Mesodermal cell (in vitro differentiated cells): ENCODE results near the gene LRFN5.

ENCODE experiments used
- H3K27ac ChIP-seq: 2 replicates; pipeline ENCODE4 v1.7.0; 2013; ENCODE audit warnings: mild to moderate bottlenecking, low read depth, low read length, moderate library complexity; ENCODE audit not compliant: severe bottlenecking
- H3K36me3 ChIP-seq: 2 replicates; pipeline ENCODE4 v1.7.1; 2013; ENCODE audit warnings: mild to moderate bottlenecking, low read length, moderate library complexity; ENCODE audit not compliant: control insufficient read depth, insufficient read depth
- H3K4me1 ChIP-seq: one replicate; pipeline ENCODE4 v1.7.1; 2013; ENCODE audit warnings: mild to moderate bottlenecking, low read length; ENCODE audit not compliant: insufficient read depth, control insufficient read depth, poor library complexity, severe bottlenecking
- H3K4me3 ChIP-seq: 2 replicates; pipeline ENCODE4 v1.7.0; 2013; ENCODE audit warnings: low read length, control low read depth, mild to moderate bottlenecking; ENCODE audit not compliant: insufficient read depth, poor library complexity, severe bottlenecking; ENCODE audit errors: extremely low read depth
- H3K9me3 ChIP-seq: 2 replicates; pipeline ENCODE4 v1.7.1; 2013; ENCODE audit warnings: mild to moderate bottlenecking, low read length, moderate library complexity; ENCODE audit not compliant: control insufficient read depth
- WGBS, 2 experiments: methylation state at CpG; one replicate each; pipeline ENCODE4 v1.1.5; 2013; ENCODE audit warnings: missing lambda C conversion rate in 2 of 2; ENCODE audit not compliant: insufficient coverage in 2 of 2; 5-methylcytosine and 5-hydroxymethylcytosine counted together

The LRFN5 gene

GRCh38 chr14:41606282-41606531, 469 bp upstream of the LRFN5 start:
- Histone ChIP-seq H3K36me3 (no peaks in the 10 kb centered on the region), H3K27ac (peak overlapping the region; percentile 74), H3K4me3 (peak overlapping the region; percentile 68), H3K4me1 (peaks cover 4% of the 10 kb centered on the region), H3K9me3 (no peaks in the 10 kb centered on the region)
- 0% methylated on average over 2 to 6 of the region's 7 CpGs for WGBS, 2 experiments

GRCh38 chr14:41607304-41607775, 664 bp downstream of the LRFN5 start:
- peaks cover 4% of the 10 kb centered on the region for H3K4me1 ChIP-seq
- no peaks in the 10 kb centered on the region for H3K36me3 ChIP-seq
- peak overlapping the region; percentile 68 for H3K4me3 ChIP-seq
- H3K9me3 ChIP-seq = no peaks in the 10 kb centered on the region
- WGBS, 2 experiments = 0% methylated on average over 14 to 21 of the region's 21 CpGs
- H3K27ac ChIP-seq = no peak overlapping the region

DNA sequence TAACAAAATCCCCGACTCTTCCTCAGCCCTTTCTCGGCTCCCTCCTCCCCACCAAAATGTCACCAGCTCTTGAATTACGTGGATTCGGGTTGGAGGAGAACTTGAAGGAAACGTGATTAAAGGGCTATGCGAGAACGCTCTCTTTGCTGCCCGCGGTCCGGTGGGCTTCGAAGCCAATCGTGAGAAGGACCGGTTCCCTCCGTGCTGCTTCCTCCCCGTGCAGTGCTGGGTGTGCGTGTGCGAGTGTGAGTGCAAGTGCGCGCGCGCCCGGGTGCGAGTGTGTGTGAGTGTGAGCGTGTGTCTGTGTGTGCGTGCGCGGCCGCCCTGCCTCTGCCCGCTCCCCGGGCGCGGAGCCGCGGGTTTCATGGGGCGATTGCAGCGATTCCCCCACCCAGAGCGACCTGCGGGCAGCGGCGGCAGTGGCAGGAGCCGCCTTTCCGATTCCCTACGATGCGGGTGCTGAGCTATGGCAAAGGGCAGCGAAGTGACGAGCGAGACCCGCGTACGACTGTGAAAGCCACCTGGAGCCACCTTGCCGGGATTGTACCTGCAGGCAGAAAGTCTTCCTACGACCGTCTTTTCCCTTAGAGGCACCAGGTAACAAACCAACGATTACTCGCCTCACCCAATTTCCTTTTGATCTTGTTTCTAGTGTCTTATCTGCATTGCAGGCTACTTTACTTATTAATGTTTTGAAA, 1.4 kb downstream of the LRFN5 start:
- Histone ChIP-seq H3K36me3 (no peaks in the 10 kb centered on the region), H3K9me3 (no peaks in the 10 kb centered on the region), H3K27ac (no peak overlapping the region), H3K4me1 (peaks cover 4% of the 10 kb centered on the region), H3K4me3 (peak overlapping the region; percentile 68)
- WGBS, 2 experiments = 0 to 1% methylated on average over 34 to 40 of the region's 55 CpGs

- peaks cover 4% of the 10 kb centered on the region for H3K4me1 ChIP-seq
- WGBS, 2 experiments = 0% methylated on average over 1 to 2 of the region's 15 CpGs
- H3K9me3 ChIP-seq = no peaks in the 10 kb centered on the region
- H3K27ac ChIP-seq = no peak overlapping the region
- no peaks in the 10 kb centered on the region for H3K36me3 ChIP-seq
- peak overlapping the region; percentile 68 for H3K4me3 ChIP-seq
Observed at GRCh38 chr14:41608681-41609390, 2.2 kb downstream of the LRFN5 start.

GRCh38 chr14:41609704-41610183, 3.1 kb downstream of the LRFN5 start:
- peak overlapping the region; percentile 68 for H3K4me3 ChIP-seq
- H3K9me3 ChIP-seq = no peaks in the 10 kb centered on the region
- no peak overlapping the region for H3K27ac ChIP-seq
- H3K4me1 ChIP-seq = peaks cover 4% of the 10 kb centered on the region
- H3K36me3 ChIP-seq = no peaks in the 10 kb centered on the region
- WGBS, 2 experiments = 0 to 1% methylated on average over 17 to 21 of the region's 24 CpGs

DNA sequence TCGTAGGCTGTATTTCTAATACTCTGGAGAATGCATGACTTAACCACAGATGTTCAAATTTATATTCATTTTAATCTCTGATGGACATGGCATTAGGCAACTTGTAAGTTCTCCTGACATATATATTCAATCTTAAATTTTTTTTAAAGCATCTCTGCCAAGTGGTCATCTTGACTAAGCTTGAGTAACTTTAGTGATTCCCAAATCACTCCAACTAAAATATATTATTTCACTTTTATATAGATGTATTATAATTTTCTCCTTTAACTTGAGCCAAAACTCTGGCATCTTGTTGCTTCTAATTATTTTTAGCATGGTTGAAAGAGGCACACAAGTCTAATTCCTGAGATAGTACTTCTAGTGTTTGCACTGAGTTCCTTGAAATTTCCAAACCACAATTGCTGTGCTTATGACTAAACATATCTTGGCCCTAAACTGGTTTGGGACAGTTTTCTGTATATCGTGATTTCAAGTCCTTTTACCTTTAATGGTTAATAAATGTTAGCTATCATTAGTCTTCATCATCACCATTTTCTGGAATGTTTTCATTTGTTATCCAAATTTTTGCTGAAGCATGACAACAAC, 8.4 kb downstream of the LRFN5 start:
- no peak overlapping the region for H3K27ac ChIP-seq
- WGBS, 2 experiments = 100% methylated on average over 1 of the region's 2 CpGs; no CpG with 5 or more reads in 1 of the 2 experiments
- no peak overlapping the region for H3K4me3 ChIP-seq
- no peaks in the 10 kb centered on the region for H3K36me3 ChIP-seq
- no peaks in the 10 kb centered on the region for H3K9me3 ChIP-seq
- no peaks in the 10 kb centered on the region for H3K4me1 ChIP-seq

DNA sequence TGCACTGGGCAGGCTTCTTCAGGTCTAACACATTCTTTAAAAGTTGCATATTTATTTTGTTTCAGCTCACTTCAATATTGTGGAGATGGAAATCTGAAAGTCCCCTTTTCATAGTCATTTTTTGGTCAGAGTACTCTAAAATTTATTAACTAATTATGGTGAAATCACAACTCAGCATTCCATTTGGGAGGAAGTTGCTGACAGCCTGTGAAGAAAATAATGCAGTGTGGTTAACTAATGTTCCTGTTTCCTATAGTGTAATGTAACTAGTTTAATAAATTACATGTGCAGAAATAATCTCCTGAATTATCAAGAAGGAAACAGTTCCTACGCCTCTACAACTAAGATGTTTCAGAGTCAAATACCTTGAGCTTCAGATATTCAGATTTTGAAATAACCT, 17.1 kb downstream of the LRFN5 start:
- H3K9me3 ChIP-seq = no peaks in the 10 kb centered on the region
- H3K36me3 ChIP-seq = no peaks in the 10 kb centered on the region
- WGBS, 2 experiments = no CpG with 5 or more reads among the region's 1 CpG
- no peak overlapping the region for H3K4me3 ChIP-seq
- H3K4me1 ChIP-seq = no peaks in the 10 kb centered on the region
- H3K27ac ChIP-seq = no peak overlapping the region

DNA sequence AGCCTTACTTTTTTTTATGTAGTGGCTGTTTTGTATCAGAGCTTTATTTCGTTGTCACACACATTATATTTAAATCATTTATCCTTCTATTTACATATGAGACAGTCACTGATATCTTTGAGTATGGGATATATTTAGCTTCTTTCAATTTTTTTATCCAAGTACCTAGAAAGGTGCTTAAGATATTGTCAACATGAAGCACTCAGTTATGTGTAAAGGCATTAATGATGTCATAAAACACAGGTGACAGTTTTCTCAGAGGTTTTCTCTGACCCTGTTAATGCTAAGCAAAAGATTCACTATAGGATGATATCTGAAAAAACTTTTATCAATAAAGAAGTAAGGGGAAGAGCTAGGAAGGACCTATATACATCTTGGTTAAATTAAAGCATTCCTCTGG, 23.2 kb downstream of the LRFN5 start:
- Histone ChIP-seq H3K36me3 (no peaks in the 10 kb centered on the region), H3K27ac (no peak overlapping the region), H3K9me3 (no peaks in the 10 kb centered on the region), H3K4me1 (no peaks in the 10 kb centered on the region), H3K4me3 (no peak overlapping the region)
- WGBS, 2 experiments = no CpG with 5 or more reads among the region's 1 CpG

- Histone ChIP-seq H3K9me3 (no peaks in the 10 kb centered on the region), H3K4me3 (no peak overlapping the region), H3K4me1 (no peaks in the 10 kb centered on the region), H3K27ac (no peak overlapping the region), H3K36me3 (no peaks in the 10 kb centered on the region)
- 100% methylated on average over 2 of the region's 3 CpGs for WGBS, 2 experiments
Observed at GRCh38 chr14:41634286-41634685, 27.6 kb downstream of the LRFN5 start.

DNA sequence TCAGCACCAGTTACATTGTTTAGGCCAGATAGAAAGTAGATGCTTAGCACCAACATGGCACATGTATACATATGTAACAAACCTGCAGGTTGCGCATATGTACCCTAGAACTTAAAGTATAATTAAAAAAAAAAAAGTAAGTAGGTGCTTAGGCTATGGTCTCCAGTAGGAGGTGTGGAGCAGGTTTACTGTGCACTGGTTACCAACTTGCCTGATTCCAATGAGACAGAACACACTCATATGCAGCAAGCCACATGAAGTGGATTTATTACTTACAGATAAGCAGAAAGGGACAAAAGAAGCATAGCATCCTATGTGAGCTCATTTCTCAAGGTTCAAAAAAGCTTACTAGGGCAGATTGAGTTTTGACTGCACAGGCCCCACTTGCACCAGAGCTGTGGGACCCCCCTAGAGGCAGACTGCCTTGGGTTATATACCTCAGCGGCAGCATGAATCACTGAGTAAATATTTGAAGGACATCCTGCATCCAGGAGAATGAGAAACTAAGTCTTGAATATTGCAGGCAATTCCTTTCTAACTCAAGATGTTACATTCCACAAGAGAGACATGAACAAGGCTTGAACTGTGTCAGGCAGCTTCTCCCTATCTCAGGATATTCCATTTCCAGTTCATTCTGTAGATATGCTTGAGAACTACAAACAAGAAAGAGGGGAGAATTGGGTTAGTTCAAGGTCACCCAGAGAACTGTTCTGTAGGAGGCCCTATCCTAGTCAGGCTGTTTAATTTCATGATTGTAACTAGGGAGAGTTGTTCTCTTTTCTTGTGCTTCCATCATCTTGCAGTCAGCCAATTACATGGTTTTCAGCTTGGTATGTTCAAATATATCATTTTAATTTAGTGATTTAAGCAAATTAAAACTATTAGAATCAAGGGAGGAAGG, 30.1 kb downstream of the LRFN5 start:
- H3K9me3 ChIP-seq = no peaks in the 10 kb centered on the region
- H3K4me1 ChIP-seq = no peaks in the 10 kb centered on the region
- H3K36me3 ChIP-seq = no peaks in the 10 kb centered on the region
- H3K27ac ChIP-seq = no peak overlapping the region
- 56 to 67% methylated on average over 1 of the region's 2 CpGs for WGBS, 2 experiments
- H3K4me3 ChIP-seq = no peak overlapping the region
